ENCODE measurements around the gene ERLEC1.
"Not testable (repeated sequence)": the region's sequence is repeated elsewhere in the genome, so short reads cannot be mapped to it uniquely, and the experiment has no call there.

The ERLEC1 gene

DNA sequence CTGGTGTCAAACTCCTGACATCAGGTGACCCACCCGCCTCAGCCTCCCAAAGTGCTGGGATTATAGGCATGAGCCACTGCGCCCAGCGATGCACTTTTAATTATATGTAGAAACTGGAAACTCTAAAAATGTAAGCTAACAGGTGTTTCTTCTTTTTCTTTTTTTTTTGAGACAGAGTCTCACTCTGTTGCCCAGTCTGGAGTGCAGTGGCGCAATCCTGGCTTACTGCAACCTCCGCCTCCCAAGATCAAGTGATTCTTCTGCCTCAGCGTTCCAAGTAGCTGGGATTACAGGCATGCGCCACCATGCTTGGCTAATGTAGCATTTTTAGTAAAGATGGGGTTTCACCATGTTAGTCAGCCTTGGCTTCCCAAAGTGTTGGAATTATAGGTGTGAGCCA lies 54.8 kb downstream of the ERLEC1 start:
- DNase-seq = not testable (repeated sequence)

DNA sequence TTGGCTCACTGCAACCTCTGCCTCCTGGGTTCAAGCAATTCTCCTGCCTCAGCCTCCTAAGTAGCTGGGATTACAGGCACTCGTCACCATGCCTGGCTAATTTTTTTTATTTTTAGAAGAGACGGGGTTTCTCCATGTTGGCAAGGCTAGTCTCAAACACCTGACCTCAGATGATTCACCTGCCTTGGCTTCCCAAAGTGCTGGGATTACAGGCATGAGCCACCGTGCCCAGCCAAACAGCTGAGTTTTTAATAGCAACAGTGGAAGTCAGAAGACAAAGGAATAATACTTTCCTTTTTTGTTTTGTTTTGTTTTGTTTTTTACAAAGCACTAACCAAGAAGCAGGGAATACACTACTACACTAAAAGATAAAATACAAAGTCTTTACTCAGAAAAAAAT lies 56.0 kb downstream of the ERLEC1 start:
- DNase-seq = no peak

DNA sequence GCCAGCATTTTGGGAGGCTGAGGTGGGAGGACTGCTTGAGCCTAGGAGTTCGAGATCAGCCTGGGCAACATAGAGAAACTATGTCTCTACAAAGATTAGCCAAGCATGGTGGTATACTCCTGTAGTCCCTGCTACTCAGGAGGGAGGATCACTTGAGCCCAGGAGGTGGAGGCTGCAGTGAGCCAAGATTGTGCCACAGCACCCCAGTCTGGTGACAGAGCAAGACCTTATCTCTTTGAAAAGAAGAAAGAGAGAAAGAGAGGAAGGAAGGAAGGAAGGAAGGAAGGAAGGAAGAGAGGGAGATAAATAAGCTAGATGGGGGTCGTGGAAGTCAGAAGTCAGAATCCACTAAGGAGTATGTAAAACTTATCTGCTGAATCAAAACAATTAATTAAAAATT lies 56.8 kb downstream of the ERLEC1 start:
- DNase-seq = no peak

DNA sequence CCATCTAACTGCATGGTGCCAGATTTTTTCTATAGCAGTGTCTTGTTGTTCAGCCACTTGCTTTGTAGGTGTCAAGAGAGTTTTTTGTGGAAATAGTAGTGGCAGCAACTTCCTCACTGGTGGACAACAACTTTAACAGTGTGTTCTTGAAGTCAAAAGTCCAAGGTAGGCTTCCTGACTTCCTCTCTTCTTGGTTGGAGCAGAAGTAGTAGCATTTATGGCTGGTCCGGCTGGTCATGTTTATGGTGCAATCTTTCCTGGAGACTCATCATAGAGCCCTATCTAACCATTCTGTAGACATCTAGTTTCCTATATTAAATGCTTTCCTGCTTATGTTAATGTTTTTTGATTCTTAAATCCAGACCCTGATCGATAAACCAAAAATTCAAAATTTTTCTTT lies 61.2 kb downstream of the ERLEC1 start:
- no peak for DNase-seq

DNA sequence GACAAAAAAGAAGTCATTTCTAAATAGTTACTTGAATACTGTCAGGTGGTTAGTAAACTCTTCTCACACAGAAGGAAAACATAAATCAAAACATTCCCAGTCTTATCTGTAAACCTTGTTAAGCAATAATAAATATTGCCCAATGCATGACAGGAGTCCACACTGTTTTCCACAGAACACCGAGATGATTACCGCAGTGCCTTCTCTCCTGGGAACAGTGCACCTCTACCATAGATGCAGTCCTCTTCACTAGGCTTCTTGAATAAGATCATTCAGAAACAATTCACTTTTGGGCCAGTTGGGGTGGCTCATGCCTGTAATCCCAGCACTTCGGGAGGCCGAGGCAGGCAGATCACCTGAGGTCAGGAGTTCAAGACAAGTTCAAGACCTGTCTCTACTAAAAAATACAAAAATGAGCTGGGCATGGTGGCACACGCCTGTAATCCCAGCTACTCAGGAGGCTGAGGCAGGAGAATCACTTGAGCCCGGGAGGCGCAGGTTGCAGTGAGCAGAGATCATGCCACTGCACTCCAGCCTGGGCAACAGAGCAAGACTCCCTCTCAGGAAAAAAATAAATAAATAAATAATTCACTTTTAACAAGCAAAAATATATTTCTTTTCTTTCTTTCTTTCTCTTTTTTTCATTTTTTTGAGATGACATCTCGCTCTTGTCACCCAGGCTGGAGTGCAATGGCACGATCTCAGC lies 64.4 kb downstream of the ERLEC1 start:
- not testable (repeated sequence) for DNase-seq

GRCh38 chr2:53852532-53852931 lies 65.7 kb downstream of the ERLEC1 start:
- no peak for DNase-seq

GRCh38 chr2:53854678-53855077 lies 67.8 kb downstream of the ERLEC1 start:
- no peak for DNase-seq

DNA sequence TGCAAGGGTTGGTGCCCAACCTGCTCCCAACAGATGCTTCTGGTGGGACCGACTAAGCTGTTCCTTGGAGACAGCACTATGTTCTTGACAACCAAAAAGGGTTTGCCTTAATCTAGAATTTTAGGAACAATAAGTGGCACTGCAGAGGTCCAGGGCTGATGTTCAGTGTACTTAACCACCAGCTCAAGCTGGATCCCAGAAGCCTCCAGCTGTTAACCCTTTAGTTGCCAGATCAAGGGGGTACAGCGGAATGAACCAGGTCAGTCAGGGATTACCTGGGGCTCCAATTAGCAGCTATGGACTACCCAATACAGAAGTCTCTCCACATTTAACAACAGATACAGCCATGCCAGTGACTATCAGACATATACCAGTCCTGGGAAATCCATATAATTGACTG lies 69.4 kb downstream of the ERLEC1 start:
- no peak for DNase-seq

DNA sequence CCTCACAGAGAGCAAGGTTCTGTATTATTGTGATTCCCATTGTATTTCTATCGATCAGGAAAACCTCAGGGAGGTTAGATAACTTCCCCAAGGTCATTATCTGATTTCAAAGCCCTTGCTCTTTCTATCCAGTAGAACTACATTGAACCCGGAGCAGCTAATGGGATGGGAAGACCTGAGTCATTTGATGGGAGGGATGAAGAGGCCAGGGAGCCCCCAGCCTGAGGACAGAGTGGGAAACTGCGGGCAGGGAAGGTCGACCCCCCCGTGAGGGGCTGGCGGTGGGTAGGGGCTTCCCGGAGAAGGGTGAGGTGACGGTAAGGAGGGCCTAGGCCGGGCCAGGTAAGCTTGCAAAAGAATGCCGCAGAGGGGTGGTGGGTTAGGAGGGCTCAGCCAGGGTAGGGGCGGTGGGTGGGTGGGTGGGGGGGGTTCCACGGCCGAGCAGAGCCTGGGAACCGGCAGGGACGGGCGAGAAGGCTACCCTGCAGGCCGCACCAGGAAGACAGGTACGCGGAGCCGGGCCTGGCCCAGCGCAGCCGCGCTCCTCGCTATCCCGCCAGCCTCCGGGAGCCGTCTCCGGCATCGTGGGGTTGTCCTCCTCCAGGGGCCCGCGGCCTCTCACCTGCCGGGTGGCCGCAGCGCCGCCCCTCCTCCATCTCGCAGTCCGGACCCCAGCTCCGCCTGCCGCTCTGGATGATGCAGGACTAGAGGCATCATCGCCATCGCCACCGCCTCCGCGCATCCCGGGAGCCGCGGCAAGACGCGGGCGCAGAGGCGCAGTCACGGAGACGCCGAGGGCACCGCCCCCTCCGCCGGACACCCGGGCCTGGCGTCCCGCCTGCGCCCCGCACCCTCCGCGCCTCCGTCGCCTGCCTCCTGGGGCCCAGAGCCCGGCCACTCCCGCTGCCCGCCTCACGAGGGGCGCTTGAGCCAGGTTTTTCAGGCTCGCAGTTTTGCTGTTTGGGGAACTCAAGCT lies 72.7 kb downstream of the ERLEC1 start, which contains the start of gene GPR75:
Gene GPR75 (minus strand): TSS at position 762 of the 976 bp plus-strand sequence. CDS start 5,211 bp downstream, outside the sequence.
- DNase-seq = no peak

DNA sequence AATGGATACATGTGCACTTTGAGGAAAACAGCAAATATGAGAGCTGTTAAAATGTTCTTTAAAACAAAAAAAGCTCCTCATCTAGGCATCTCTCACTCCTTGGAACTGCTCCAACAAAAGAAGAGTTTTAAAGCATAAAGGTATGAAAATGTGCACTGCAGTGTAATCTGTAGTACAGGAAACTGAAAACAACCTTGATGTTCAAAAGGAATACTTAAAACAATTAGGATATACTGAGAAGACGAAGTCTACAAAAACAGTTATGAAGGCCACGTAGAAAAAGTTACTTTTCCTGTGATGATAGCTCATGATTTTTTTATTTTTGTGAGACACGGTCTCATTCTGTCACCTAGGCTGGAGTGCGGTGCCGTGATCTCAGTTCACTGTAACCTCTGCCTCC lies 75.0 kb downstream of the ERLEC1 start:
- DNase-seq = no peak

GRCh38 chr2:53863538-53864227 lies 76.8 kb downstream of the ERLEC1 start:
- DNase-seq = no peak

- no peak for DNase-seq
These were observed 78.4 kb downstream of the ERLEC1 start for GRCh38 chr2:53865264-53865663.

GRCh38 chr2:53865962-53866361 lies 79.1 kb downstream of the ERLEC1 start:
- DNase-seq = no peak

DNA sequence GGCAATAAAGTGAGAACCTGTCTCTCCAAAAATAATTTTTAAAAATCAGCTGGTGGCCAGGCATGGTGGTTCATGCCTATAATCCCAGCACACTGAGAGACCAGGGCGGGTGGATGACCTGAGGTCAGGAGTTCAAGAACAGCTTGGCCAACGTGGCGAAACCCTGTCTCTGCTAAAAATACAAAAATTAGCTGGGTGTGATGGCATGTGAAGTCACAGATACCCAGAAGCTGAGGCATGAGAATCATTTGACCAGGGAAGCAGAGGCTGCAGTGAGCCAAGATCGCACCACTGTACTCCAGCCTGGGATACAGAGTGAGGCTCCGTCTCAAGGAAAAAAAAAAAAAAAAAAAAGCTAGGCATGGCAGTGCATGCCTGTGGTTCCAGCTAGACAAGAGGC lies 80.3 kb downstream of the ERLEC1 start:
- DNase-seq = no peak

DNA sequence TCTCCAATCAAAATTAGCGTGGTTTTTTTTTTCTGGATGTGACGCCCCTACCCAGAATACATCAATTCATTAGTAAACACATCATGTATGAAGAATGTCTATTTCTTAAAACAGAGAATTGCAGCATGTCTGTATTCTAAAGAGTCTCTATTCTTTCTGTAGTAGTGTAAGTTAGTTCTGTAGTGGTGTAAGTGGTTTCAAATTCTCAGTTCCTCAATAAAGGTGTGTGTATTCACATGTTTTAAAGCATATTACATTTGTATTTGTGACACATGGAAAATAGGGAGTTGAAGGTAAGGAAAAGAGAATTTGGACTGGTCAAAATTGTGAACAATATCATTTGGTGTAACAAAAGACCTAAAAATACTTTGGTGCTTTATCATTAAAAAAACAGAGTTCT lies 80.9 kb downstream of the ERLEC1 start:
- no peak for DNase-seq

Measured in NCI-H1436 (cell line).